DMS79 (cell line): ENCODE results near the gene APOL4.
"Not testable (repeated sequence)": the region's sequence is repeated elsewhere in the genome, so short reads cannot be mapped to it uniquely, and the experiment has no call there.

Experiments
- DNase-seq: peaks from one replicate; lab custom pipeline; 2025; lab: John Stamatoyannopoulos, UW

APOL4 gene

GRCh38 chr22:36153501-36154422 lies 47.8 kb downstream of the APOL4 start:
- no peak for DNase-seq

GRCh38 chr22:36152821-36153220 lies 48.8 kb downstream of the APOL4 start:
- DNase-seq, result not testable (repeated sequence)

GRCh38 chr22:36152088-36152487 lies 49.5 kb downstream of the APOL4 start:
- no peak for DNase-seq

GRCh38 chr22:36151006-36151595 lies 50.5 kb downstream of the APOL4 start:
- no peak for DNase-seq

- no peak for DNase-seq
Measured at GRCh38 chr22:36149441-36149840, 52.2 kb downstream of the APOL4 start.

- DNase-seq, result no peak
Measured at GRCh38 chr22:36148411-36148810, 53.2 kb downstream of the APOL4 start.

- no peak for DNase-seq
Measured at GRCh38 chr22:36147196-36147791, 54.3 kb downstream of the APOL4 start.

GRCh38 chr22:36145881-36146280 lies 55.7 kb downstream of the APOL4 start:
- DNase-seq, result no peak

GRCh38 chr22:36144886-36145541 lies 56.6 kb downstream of the APOL4 start:
- DNase-seq, result no peak

GRCh38 chr22:36143956-36144355 lies 57.7 kb downstream of the APOL4 start:
- no peak for DNase-seq

- no peak for DNase-seq
Measured at GRCh38 chr22:36143066-36143815, 58.4 kb downstream of the APOL4 start.

GRCh38 chr22:36141481-36141880 lies 60.1 kb downstream of the APOL4 start:
- DNase-seq, result no peak
